Smooth muscle cell (in vitro differentiated cells): ENCODE data around the gene COQ10A. TPM values are rescaled to one million over a fixed set of nuclear protein-coding genes. Genes with fewer than 3 reads are reported as not detected.

Experiments used
- DNase-seq: peaks from one replicate; lab custom pipeline; 2025; ENCODE audit not compliant: unreplicated experiment; lab: John Stamatoyannopoulos, UW
- H2AFZ ChIP-seq: fragments of 200-600 bp; sonication (generic); 2 replicates; pipeline ENCODE4 v1.6.0; 2016; ENCODE audit warnings: antibody characterized with exemption, low read depth, mild to moderate bottlenecking
- H3F3A ChIP-seq: fragments of 200-600 bp; sonication (generic); 2 replicates; pipeline ENCODE4 v1.6.0; 2017; ENCODE audit warnings: antibody characterized with exemption, low read depth
- H3K27ac ChIP-seq: fragments of 200-600 bp; sonication (generic); 2 replicates; pipeline ENCODE4 v1.5.1; 2016; ENCODE audit warnings: low read depth, mild to moderate bottlenecking
- H3K27me3 ChIP-seq: fragments of 200-600 bp; sonication (generic); 2 replicates; pipeline ENCODE4 v1.6.1; 2016; ENCODE audit warnings: low read depth, mild to moderate bottlenecking
- H3K36me3 ChIP-seq: fragments of 200-600 bp; sonication (generic); 2 replicates; pipeline ENCODE4 v1.5.1; 2016; ENCODE audit warnings: low read depth
- H3K4me1 ChIP-seq: fragments of 200-600 bp; sonication (generic); 2 replicates; pipeline ENCODE4 v1.5.1; 2016; ENCODE audit warnings: low read depth
- H3K4me2 ChIP-seq: fragments of 200-600 bp; sonication (generic); 2 replicates; pipeline ENCODE4 v1.6.0; 2016; ENCODE audit warnings: mild to moderate bottlenecking
- H3K4me3 ChIP-seq: fragments of 200-600 bp; sonication (generic); 2 replicates; pipeline ENCODE4 v1.5.1; 2016; ENCODE audit warnings: mild to moderate bottlenecking
- H3K79me2 ChIP-seq: fragments of 200-600 bp; sonication (generic); 2 replicates; pipeline ENCODE4 v1.6.0; 2016; ENCODE audit warnings: low read depth, mild to moderate bottlenecking
- H3K9ac ChIP-seq: fragments of 200-600 bp; sonication (generic); 2 replicates; pipeline ENCODE4 v1.6.0; 2016; ENCODE audit warnings: low read depth
- H3K9me3 ChIP-seq: fragments of 200-600 bp; sonication (generic); replicated peaks from 2 replicates; pipeline ENCODE4 v1.5.1; 2016; ENCODE audit warnings: low read depth
- H4K20me1 ChIP-seq: fragments of 200-600 bp; sonication (generic); 2 replicates; pipeline ENCODE4 v1.6.0; 2016; ENCODE audit warnings: low read depth
- CTCF ChIP-seq: fragments of 200-600 bp; sonication (generic); IDR thresholded peaks from 2 replicates; pipeline ENCODE4 v1.5.1; 2017; ENCODE audit warnings: borderline replicate concordance, mild to moderate bottlenecking, antibody characterized with exemption; ENCODE audit not compliant: insufficient read depth, poor library complexity, severe bottlenecking
- WGBS: methylation state at CpG from one replicate; pipeline ENCODE4 v1.1.7; 2016; ENCODE audit warnings: low lambda C conversion rate; 5-methylcytosine and 5-hydroxymethylcytosine counted together
- polyA plus RNA-seq: library from polyadenylated mRNA; unstranded; fragments of >200 nt; fragmentation: Nextera tagmentation; extraction: Ambion mirVana; gene quantifications from 2 replicates; pipeline ENCODE4 v1.2.1, GENCODE V29; 2016
- total RNA-seq: library from RNA; depleted of rRNA; stranded (reverse); fragments of >200 nt; gene quantifications from 2 replicates; pipeline ENCODE4 v1.2.3, GENCODE V29; 2014

Gene COQ10A
- total and polyA plus RNA-seq, 2 experiments from 2014 or later = 9.8 to 11.0 TPM

- H3K9me3 ChIP-seq = no peaks in the 10 kb centered on the region
- H3K4me1 ChIP-seq = no peaks in the 10 kb centered on the region
- no peaks in the 10 kb centered on the region for H3K27me3 ChIP-seq
- peaks cover 6% of the 10 kb centered on the region for H3K36me3 ChIP-seq
- no peak overlapping the region for H3K9ac ChIP-seq
- H3K4me3 ChIP-seq = no peak overlapping the region
- TF ChIP-seq CTCF = no peak
- peak overlapping the region; percentile 14 for H3K4me2 ChIP-seq
- no peak for DNase-seq
- no peak overlapping the region for H2AFZ ChIP-seq
- peaks cover 67% of the 10 kb centered on the region for H4K20me1 ChIP-seq
- H3K79me2 ChIP-seq = no peaks in the 10 kb centered on the region
- 54% methylated on average over 3 of the region's 3 CpGs for WGBS
- H3K27ac ChIP-seq = no peak overlapping the region
- no peaks in the 10 kb centered on the region for H3F3A ChIP-seq
These were observed 23.0 kb upstream of the COQ10A start for GRCh38 chr12:56243731-56244181.

GRCh38 chr12:56244494-56244893, 22.2 kb upstream of the COQ10A start:
- TF ChIP-seq CTCF = no peak
- no peak for DNase-seq
- no peak overlapping the region for H3K4me2 ChIP-seq
- H3K27me3 ChIP-seq = no peaks in the 10 kb centered on the region
- H3K4me1 ChIP-seq = no peaks in the 10 kb centered on the region
- peaks cover 6% of the 10 kb centered on the region for H3K36me3 ChIP-seq
- H3K9me3 ChIP-seq = no peaks in the 10 kb centered on the region
- H2AFZ ChIP-seq = no peak overlapping the region
- WGBS = 96% methylated on average over 14 of the region's 14 CpGs
- no peak overlapping the region for H3K27ac ChIP-seq
- H3K9ac ChIP-seq = no peak overlapping the region
- H3K79me2 ChIP-seq = no peaks in the 10 kb centered on the region
- H3K4me3 ChIP-seq = no peak overlapping the region
- H4K20me1 ChIP-seq = peaks cover 64% of the 10 kb centered on the region
- no peaks in the 10 kb centered on the region for H3F3A ChIP-seq

GRCh38 chr12:56247923-56248322, 18.8 kb upstream of the COQ10A start:
- peaks cover 43% of the 10 kb centered on the region for H4K20me1 ChIP-seq
- no peaks in the 10 kb centered on the region for H3K4me1 ChIP-seq
- no peak overlapping the region for H3K4me2 ChIP-seq
- no peaks in the 10 kb centered on the region for H3K9me3 ChIP-seq
- 97% methylated on average over 16 of the region's 16 CpGs for WGBS
- no peaks in the 10 kb centered on the region for H3K79me2 ChIP-seq
- H2AFZ ChIP-seq = no peak overlapping the region
- no peak for DNase-seq
- no peak overlapping the region for H3K27ac ChIP-seq
- no peak for TF ChIP-seq CTCF
- no peaks in the 10 kb centered on the region for H3K27me3 ChIP-seq
- H3K9ac ChIP-seq = no peak overlapping the region
- H3K4me3 ChIP-seq = no peak overlapping the region
- no peaks in the 10 kb centered on the region for H3F3A ChIP-seq
- peaks cover 13% of the 10 kb centered on the region for H3K36me3 ChIP-seq

- Histone ChIP-seq H3F3A (no peaks in the 10 kb centered on the region), H3K4me1 (no peaks in the 10 kb centered on the region), H4K20me1 (peaks cover 44% of the 10 kb centered on the region), H3K27ac (no peak overlapping the region), H3K27me3 (no peaks in the 10 kb centered on the region), H2AFZ (no peak overlapping the region), H3K9me3 (no peaks in the 10 kb centered on the region), H3K79me2 (no peaks in the 10 kb centered on the region), H3K4me3 (no peak overlapping the region), H3K9ac (no peak overlapping the region), H3K4me2 (no peak overlapping the region), H3K36me3 (peaks cover 19% of the 10 kb centered on the region)
- 99% methylated on average over 8 of the region's 8 CpGs for WGBS
- DNase-seq = no peak
- no peak for TF ChIP-seq CTCF
These were observed 18.0 kb upstream of the COQ10A start for GRCh38 chr12:56248711-56249110.
